NB4 (cell line): ENCODE data around the gene CTSD.

ENCODE experiments used
- CTCF ChIP-seq: IDR thresholded peaks from one replicate; pipeline ENCODE4 v1.5.1; 2012; ENCODE audit warnings: low read depth, low read length
- MYC ChIP-seq: IDR thresholded peaks from 2 replicates; pipeline ENCODE4 v1.6.1; 2011; ENCODE audit warnings: low read depth, low read length
- POLR2A ChIP-seq: IDR thresholded peaks from 2 replicates; pipeline ENCODE4 v1.6.1; 2011; ENCODE audit warnings: mild to moderate bottlenecking; ENCODE audit not compliant: insufficient read length; ENCODE audit errors: extremely low read depth
- TF ChIP-seq, protein P1 (sequence below): IDR thresholded peaks from 2 replicates; pipeline ENCODE4 v1.6.1; 2011; ENCODE audit warnings: low read depth, low read length

DNA sequence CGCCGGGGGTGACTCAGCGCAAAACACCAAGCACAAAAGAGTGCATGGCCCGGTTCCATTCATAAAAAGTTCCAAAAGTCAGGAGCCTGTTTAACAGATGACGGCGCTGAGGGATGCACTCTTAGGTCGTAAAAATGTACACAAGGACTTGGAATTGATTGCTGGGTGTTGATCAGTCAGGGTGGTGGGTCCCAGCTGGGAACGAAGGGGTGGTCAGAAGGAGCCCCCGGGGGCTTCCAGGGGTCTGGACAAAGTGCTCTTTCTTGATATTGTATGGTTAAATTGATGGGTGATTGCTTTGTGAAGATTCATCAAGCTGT is 34.1 kb downstream of the CTSD start:
- TF ChIP-seq CTCF (no peak), POLR2A (no peak), MYC (no peak)
- TF ChIP-seq, protein P1, sequence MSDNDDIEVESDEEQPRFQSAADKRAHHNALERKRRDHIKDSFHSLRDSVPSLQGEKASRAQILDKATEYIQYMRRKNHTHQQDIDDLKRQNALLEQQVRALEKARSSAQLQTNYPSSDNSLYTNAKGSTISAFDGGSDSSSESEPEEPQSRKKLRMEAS: no peak
